Right atrium auricular region (tissue), 2 donors: ENCODE results near the gene KLK1. TPM values are rescaled to one million over a fixed set of nuclear protein-coding genes. Genes with fewer than 3 reads are reported as not detected.

Experiments used
- DNase-seq: peaks from one replicate; pipeline ENCODE4 v3.0.0-alpha.2; 2019; ENCODE audit warnings: low spot score
- H3K27ac ChIP-seq, 2 donors: fragments of 200-600 bp; sonication (generic); 1 replicate in 1 of 2; 2 replicates in 1 of 2; pipeline ENCODE4 v1.5.1; 2016 to 2019
- H3K27me3 ChIP-seq, 2 donors: fragments of 200-600 bp; sonication (generic); one replicate each; pipeline versions ENCODE4 v1.5.1 to v1.6.0; 2017 to 2019
- H3K36me3 ChIP-seq: fragments of 200-600 bp; sonication (generic); one replicate; pipeline ENCODE4 v1.5.1; 2016
- H3K4me1 ChIP-seq, 2 donors: fragments of 200-600 bp; sonication (generic); one replicate each; pipeline versions ENCODE4 v1.5.1 to v1.6.0; 2017 to 2019
- H3K4me3 ChIP-seq, 2 donors: fragments of 200-600 bp; sonication (generic); 1 replicate in 1 of 2; 2 replicates in 1 of 2; pipeline ENCODE4 v1.5.1; 2017 to 2019; ENCODE audit warnings: mild to moderate bottlenecking in 1 of 2, moderate library complexity in 1 of 2
- H3K9me3 ChIP-seq, 2 donors: fragments of 200-600 bp; sonication (generic); one replicate each; pipeline ENCODE4 v1.5.1; 2019
- CTCF ChIP-seq, 2 donors: fragments of 200-600 bp; sonication (generic); IDR thresholded peaks; one replicate each; pipeline ENCODE4 v1.5.1; 2019; ENCODE audit warnings: antibody characterized with exemption in 2 of 2
- total RNA-seq, 2 donors: library from RNA; depleted of rRNA; stranded (reverse); fragments of >200 nt; gene quantifications; one replicate each; pipeline ENCODE4 v1.1.0, GENCODE V29; 2016

KLK1 gene
- total RNA-seq, 2 donors from 2014 or later: 0.51 TPM; not detected in 1

- no peak overlapping the region for H3K27ac ChIP-seq
- no peak for DNase-seq
- H3K4me1 ChIP-seq: no peaks in the 10 kb centered on the region
- H3K27me3 ChIP-seq: no peaks in the 10 kb centered on the region
- TF ChIP-seq CTCF (IDR thresholded peaks at IDR 0.05): no peak
- H3K9me3 ChIP-seq: no peaks in the 10 kb centered on the region
- no peak overlapping the region for H3K4me3 ChIP-seq
- no peaks in the 10 kb centered on the region for H3K36me3 ChIP-seq
Measured at GRCh38 chr19:50861010-50861409, 37.4 kb upstream of the KLK1 start.

- no peaks in the 10 kb centered on the region for H3K27me3 ChIP-seq
- no peak overlapping the region for H3K27ac ChIP-seq
- no peaks in the 10 kb centered on the region for H3K9me3 ChIP-seq
- no peak for TF ChIP-seq CTCF (IDR thresholded peaks at IDR 0.05)
- no peaks in the 10 kb centered on the region for H3K36me3 ChIP-seq
- no peak overlapping the region for H3K4me3 ChIP-seq
- H3K4me1 ChIP-seq: no peaks in the 10 kb centered on the region
- no peak for DNase-seq
Measured at GRCh38 chr19:50859849-50860248, 36.3 kb upstream of the KLK1 start.

GRCh38 chr19:50858886-50859285 lies 35.3 kb upstream of the KLK1 start:
- Histone ChIP-seq H3K9me3 (no peaks in the 10 kb centered on the region), H3K27me3 (no peaks in the 10 kb centered on the region), H3K27ac (no peak overlapping the region), H3K4me1 (no peaks in the 10 kb centered on the region), H3K36me3 (no peaks in the 10 kb centered on the region), H3K4me3 (no peak overlapping the region)
- DNase-seq: no peak
- TF ChIP-seq CTCF (IDR thresholded peaks at IDR 0.05): no peak

- TF ChIP-seq CTCF (IDR thresholded peaks at IDR 0.05): no peak
Measured at GRCh38 chr19:50857366-50857765, 33.8 kb upstream of the KLK1 start.

GRCh38 chr19:50854636-50855410 lies 31.2 kb upstream of the KLK1 start, which contains the start of gene KLK3:
KLK3 (plus strand) TSS chr19:50854915; CDS start chr19:50854956, 41 bp downstream.
- Histone ChIP-seq H3K4me1 (no peaks in the 10 kb centered on the region), H3K27me3 (no peaks in the 10 kb centered on the region), H3K9me3 (no peaks in the 10 kb centered on the region), H3K4me3 (no peak within 1 kb of the TSS), H3K36me3 (no peaks in the 10 kb centered on the region), H3K27ac (no peak within 1 kb of the TSS)
- no peak for TF ChIP-seq CTCF (IDR thresholded peaks at IDR 0.05)
- DNase-seq: no peak

More at GRCh38 chr19:50857366-50857765, 33.8 kb upstream of the KLK1 start:
- H3K27ac ChIP-seq: no peak overlapping the region
- DNase-seq: no peak
- no peaks in the 10 kb centered on the region for H3K27me3 ChIP-seq
- no peaks in the 10 kb centered on the region for H3K36me3 ChIP-seq
- H3K4me3 ChIP-seq: no peak overlapping the region
- H3K9me3 ChIP-seq: no peaks in the 10 kb centered on the region
- H3K4me1 ChIP-seq: no peaks in the 10 kb centered on the region

- H3K9me3 ChIP-seq: no peaks in the 10 kb centered on the region
- no peaks in the 10 kb centered on the region for H3K27me3 ChIP-seq
- TF ChIP-seq CTCF (IDR thresholded peaks at IDR 0.05): no peak
Measured at GRCh38 chr19:50851620-50852019, 28.0 kb upstream of the KLK1 start.

More at GRCh38 chr19:50851620-50852019, 28.0 kb upstream of the KLK1 start:
- H3K4me1 ChIP-seq: no peaks in the 10 kb centered on the region
- no peak overlapping the region for H3K4me3 ChIP-seq
- H3K27ac ChIP-seq: no peak overlapping the region
- DNase-seq: no peak
- H3K36me3 ChIP-seq: no peaks in the 10 kb centered on the region
